T-helper 1 cell treated with Interleukin-12 subunit alpha and Interleukin-12 subunit beta and Interleukin-4 antibody, amounts not matched to agents 30 μg/mL and 1 μg/mL, for 36 hours (primary cell): ENCODE measurements around the gene SUN1.
"Not testable (repeated sequence)": the region's sequence is repeated elsewhere in the genome, so short reads cannot be mapped to it uniquely, and the experiment has no call there.

Source experiments
- H3K27ac Mint-ChIP-seq: one replicate; pipeline ENCODE4 v1.8.0; 2021; ENCODE audit warnings: mild to moderate bottlenecking, mixed read lengths
- H3K27me3 Mint-ChIP-seq: one replicate; pipeline ENCODE4 v1.8.0; 2021; ENCODE audit warnings: low read depth, mixed read lengths
- H3K36me3 Mint-ChIP-seq: one replicate; pipeline ENCODE4 v1.8.0; 2021; ENCODE audit warnings: low read depth, mixed read lengths
- H3K4me1 Mint-ChIP-seq: one replicate; pipeline ENCODE4 v1.8.0; 2021; ENCODE audit warnings: low read depth, mixed read lengths
- H3K4me3 Mint-ChIP-seq: one replicate; pipeline ENCODE4 v1.8.0; 2021; ENCODE audit warnings: mild to moderate bottlenecking, moderate library complexity, mixed read lengths
- H3K9me3 Mint-ChIP-seq: one replicate; pipeline ENCODE4 v1.8.0; 2021; ENCODE audit warnings: mixed read lengths

The SUN1 gene, protein sequence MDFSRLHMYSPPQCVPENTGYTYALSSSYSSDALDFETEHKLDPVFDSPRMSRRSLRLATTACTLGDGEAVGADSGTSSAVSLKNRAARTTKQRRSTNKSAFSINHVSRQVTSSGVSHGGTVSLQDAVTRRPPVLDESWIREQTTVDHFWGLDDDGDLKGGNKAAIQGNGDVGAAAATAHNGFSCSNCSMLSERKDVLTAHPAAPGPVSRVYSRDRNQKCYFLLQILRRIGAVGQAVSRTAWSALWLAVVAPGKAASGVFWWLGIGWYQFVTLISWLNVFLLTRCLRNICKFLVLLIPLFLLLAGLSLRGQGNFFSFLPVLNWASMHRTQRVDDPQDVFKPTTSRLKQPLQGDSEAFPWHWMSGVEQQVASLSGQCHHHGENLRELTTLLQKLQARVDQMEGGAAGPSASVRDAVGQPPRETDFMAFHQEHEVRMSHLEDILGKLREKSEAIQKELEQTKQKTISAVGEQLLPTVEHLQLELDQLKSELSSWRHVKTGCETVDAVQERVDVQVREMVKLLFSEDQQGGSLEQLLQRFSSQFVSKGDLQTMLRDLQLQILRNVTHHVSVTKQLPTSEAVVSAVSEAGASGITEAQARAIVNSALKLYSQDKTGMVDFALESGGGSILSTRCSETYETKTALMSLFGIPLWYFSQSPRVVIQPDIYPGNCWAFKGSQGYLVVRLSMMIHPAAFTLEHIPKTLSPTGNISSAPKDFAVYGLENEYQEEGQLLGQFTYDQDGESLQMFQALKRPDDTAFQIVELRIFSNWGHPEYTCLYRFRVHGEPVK

DNA sequence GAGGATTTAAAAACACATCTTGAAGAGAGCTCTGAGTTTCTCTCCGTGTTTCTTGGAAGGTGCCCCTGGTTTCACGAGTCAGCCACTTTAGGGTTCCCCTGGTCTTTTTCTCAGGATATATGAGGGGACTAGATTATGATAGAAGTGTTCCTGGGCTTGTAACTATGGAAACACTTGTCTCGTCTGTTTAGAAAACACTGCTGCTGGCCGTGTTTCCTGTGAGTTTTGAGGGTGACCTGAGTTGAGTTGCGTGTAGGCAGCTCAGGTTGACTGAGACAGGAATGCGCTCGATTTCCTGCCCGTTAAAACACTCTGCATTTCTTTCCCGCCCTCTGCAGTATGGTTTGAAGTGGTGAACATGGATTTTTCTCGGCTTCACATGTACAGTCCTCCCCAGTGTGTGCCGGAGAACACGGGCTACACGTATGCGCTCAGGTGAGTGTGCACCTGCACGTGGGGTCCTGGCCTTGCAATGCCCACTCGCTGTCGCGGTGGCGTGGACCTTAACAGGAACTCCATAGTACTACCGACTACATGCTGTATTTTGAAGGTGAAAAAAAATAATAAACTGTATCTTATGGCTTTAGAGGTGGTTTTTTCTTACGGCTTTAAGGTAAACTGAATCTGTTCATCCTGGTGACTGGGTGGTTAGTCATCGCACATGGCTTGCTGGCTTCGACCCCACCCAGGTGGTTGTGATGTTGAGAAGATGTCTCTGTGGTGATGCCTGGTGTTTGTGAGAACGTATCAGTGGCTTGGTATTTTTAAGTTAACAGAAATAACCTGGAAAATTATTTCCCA lies at the start of gene SUN1:
TSS of gene SUN1 (plus strand) at position 310 of the 801 bp plus-strand sequence. CDS start at position 359, 49 bp downstream.
- Mint-ChIP-seq H3K36me3 (peaks cover 8% of the 10 kb centered on the region), H3K4me3 (peak within 1 kb of the TSS; percentile 71), H3K27me3 (peaks cover 8% of the 10 kb centered on the region), H3K27ac (peak within 1 kb of the TSS; percentile 81), H3K9me3 (no peaks in the 10 kb centered on the region), H3K4me1 (peaks cover 27% of the 10 kb centered on the region)

DNA sequence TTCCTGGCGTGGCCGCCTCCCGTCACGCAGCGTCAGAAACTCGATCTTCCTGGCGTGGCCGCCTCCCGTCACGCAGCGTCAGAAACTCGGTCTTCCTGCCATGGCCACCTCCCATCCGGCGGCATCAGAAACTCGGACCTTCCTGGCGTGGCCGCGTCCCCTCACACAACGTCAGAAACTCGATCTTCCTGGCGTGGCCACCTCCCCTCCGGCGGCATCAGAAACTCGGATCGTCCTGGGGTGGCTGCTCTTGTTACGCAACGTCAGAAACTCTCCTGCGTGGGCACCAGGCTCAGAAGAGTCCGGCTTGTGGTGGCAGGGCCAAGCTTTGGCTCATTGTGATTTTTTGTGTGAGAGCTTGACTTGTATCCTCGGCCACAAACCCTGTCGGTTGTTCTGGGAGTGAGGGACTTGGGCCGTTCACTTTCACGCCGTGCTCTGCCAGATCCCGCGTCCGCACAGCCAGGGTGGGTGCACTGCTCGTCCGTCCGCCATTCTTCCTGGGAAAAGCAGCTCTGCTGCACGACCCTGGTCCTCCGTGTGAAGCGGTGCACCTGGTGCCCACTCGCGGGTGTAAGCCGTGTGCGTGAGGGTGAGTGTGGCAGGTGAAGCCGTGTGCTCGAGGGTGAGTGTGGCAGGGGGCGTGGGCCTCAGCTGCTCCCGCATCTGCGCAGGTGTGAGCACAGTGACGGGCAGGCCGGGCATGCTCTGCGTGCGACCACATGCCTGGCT lies 49.4 kb upstream of the SUN1 start:
- no peaks in the 10 kb centered on the region for H3K9me3 Mint-ChIP-seq
- H3K27ac Mint-ChIP-seq: no peak overlapping the region
- H3K27me3 Mint-ChIP-seq: no peaks in the 10 kb centered on the region
- H3K4me3 Mint-ChIP-seq: no peak overlapping the region
- peaks cover 7% of the 10 kb centered on the region for H3K36me3 Mint-ChIP-seq
- H3K4me1 Mint-ChIP-seq: peaks cover 3% of the 10 kb centered on the region

DNA sequence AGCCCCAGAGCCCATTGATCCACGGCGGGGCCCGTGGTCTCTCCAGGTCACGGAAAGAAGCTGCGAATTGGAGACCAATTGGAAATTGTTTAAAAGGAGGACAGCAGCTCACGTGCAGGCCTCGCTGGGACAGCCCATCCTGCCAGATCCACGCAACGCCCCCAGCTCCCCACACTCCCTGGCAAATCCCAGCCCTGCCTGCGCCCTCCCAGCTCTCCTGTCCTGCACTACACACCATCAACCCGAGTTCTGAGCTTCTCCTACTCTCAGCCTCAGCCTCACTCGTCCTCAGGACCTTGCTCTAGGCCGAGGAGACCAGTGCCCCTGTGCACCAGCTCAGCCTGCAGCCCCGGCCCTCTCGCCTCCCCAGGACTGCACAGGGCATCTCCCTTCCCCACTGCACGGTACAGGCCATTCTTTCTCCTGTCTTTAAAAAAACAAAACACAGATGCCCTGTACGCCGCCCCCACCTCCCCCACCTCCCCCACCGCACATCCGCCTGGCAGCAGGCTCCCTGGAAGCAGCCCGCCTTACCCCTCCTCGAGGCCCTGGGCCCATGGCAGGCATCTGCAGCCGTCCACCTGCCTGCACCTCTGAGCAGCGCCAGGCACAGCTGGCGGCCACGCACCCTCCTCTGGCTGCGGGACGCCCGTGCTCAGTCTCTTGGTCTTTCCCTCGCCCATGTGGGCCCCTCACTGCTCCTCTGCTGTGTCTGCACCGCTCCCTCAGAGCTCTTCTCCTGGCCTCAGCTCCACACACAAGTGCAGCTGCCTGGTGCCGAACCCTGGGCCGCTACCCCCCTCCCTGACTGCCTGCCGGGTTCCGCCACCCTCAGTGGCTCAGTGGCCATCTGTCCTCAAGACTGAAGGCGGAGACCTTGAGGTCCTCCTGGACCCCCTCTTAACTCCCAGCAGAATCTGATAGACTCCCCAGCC lies 48.5 kb upstream of the SUN1 start:
- H3K4me3 Mint-ChIP-seq: no peak overlapping the region
- H3K27ac Mint-ChIP-seq: no peak overlapping the region
- H3K9me3 Mint-ChIP-seq: peaks cover 3% of the 10 kb centered on the region

DNA sequence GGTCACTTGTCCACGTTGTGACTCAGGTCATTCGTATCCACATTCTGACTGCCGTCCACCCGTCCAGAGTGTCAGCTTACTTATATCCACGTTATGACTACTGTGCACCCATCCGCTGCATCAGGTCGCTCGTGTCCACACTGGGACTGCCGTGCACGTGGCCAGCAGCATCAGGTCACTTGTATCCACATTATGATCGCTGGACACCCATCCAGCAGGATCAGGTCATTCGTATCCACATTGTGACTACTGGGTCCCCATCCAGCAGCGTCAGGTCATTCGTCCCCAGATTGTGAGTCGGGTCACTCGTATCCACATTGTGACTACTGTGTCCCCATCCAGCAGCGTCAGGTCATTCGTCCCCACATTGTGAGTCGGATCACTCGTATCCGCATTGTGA lies 47.3 kb upstream of the SUN1 start:
- no peaks in the 10 kb centered on the region for H3K27me3 Mint-ChIP-seq
- peaks cover 8% of the 10 kb centered on the region for H3K9me3 Mint-ChIP-seq
- H3K36me3 Mint-ChIP-seq: peaks cover 15% of the 10 kb centered on the region
- H3K27ac Mint-ChIP-seq: no peak overlapping the region
- H3K4me3 Mint-ChIP-seq: no peak overlapping the region
- H3K4me1 Mint-ChIP-seq: peaks cover 3% of the 10 kb centered on the region

More for the DNA sequence above, 48.5 kb upstream of the SUN1 start:
- no peaks in the 10 kb centered on the region for H3K27me3 Mint-ChIP-seq
- peaks cover 10% of the 10 kb centered on the region for H3K36me3 Mint-ChIP-seq
- H3K4me1 Mint-ChIP-seq: peaks cover 3% of the 10 kb centered on the region

DNA sequence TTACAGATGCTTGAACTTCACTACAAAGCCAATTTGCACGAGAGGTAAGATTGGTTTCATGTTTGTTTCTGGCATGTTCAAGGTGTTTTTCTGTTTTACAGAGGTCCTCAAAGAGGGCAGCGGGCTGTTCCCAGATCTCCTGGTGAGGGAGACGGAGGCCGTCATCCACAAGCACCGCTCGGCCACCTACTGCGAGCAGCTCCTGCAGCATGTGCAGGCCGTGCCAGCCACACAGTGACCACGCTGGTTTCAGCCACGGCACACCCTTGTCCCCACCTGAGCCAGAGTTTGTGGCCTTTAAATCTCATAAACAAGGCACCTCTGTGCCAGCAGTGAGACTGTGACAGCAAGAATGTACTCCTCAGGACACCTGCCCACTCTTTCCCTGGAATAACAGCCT lies 46.9 kb upstream of the SUN1 start:
- Mint-ChIP-seq H3K27ac (no peak overlapping the region), H3K9me3 (peaks cover 8% of the 10 kb centered on the region), H3K4me3 (no peak overlapping the region), H3K27me3 (no peaks in the 10 kb centered on the region), H3K36me3 (peaks cover 15% of the 10 kb centered on the region), H3K4me1 (peaks cover 3% of the 10 kb centered on the region)

DNA sequence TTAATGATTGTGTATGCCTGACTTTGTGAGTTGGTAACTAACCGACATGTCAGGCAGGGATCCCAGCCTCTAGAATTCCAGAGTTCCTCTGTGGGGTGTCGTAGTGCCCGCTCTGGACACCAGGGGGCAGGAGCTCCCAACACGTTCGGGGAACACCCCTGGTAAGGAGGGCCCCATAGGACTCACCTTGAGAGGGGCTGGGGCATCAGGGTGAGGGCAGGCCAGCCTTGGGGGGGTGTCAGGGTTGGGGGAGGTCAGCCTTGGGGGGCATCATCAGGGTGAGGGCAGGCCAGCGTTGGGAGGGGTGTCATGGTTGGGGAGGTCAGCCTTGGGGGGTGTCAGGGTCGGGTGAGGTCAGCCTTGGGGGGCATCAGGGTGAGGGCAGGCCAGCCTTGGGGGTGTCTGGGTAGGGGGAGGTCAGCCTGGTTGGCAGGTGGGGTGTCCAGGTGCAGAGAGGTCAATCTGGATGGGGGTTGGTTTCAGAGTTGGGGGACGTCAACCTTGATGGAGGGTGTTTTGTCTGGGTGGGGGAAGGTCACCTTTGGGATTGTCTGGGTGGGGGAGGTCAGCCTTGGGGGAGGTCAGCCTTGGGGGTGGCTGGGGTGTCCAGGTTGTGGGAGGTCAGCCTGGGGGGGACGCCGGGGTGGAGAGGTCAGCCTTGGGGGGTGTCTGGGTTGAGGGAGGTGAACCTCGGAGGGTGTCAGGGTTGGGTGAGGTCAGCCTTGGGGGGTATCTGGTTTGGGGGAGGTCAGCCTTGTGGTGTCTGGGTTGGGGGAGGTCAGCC lies 45.6 kb upstream of the SUN1 start:
- Mint-ChIP-seq H3K4me1 (peaks cover 3% of the 10 kb centered on the region), H3K36me3 (peaks cover 11% of the 10 kb centered on the region), H3K9me3 (peaks cover 8% of the 10 kb centered on the region), H3K27me3 (no peaks in the 10 kb centered on the region), H3K27ac (no peak overlapping the region), H3K4me3 (no peak overlapping the region)

DNA sequence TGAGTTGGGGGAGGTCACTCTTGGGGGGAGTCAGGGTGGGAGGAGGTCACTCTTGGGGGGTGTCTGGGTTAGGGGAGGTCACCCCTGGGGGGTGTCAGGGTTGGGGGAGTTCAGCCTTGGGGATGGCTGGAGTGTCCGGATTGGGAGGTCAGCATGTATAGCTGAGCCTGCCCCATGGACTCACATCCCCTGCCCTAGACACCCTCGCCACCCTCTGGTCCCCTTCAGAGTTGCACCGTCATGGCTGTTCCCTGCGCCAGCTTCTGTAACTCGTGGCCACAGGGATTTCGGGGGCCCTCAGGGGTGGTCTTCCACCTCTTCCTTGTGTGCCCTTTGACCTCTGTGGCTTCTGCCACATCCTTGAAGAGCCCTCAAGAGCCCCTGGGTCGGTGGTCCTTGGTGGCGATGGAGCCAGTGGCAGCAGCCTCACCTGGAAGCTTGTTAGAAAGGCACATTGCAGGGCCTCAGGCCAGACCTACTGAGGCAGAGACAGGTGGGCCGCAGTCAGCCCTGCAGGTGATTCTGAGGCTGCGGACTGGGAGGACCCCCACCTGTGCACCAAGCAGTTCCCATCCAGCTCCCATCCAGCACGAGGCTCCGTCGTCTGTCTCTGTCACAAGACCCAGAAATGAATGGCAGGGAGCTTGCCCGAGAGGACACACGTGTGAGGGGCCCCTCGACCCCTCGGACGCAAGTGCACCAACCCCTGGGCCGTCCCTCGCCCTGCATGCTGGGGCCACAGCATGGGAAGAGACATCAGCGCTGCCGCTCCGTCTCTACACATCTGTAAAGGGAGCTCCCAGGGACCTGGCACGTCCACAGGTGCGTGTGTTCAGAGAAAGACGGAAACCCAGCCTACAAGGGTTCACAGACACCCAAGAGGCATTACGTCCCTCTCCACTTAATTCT lies 44.7 kb upstream of the SUN1 start:
- peaks cover 8% of the 10 kb centered on the region for H3K9me3 Mint-ChIP-seq
- peaks cover 3% of the 10 kb centered on the region for H3K4me1 Mint-ChIP-seq
- H3K27me3 Mint-ChIP-seq: no peaks in the 10 kb centered on the region

DNA sequence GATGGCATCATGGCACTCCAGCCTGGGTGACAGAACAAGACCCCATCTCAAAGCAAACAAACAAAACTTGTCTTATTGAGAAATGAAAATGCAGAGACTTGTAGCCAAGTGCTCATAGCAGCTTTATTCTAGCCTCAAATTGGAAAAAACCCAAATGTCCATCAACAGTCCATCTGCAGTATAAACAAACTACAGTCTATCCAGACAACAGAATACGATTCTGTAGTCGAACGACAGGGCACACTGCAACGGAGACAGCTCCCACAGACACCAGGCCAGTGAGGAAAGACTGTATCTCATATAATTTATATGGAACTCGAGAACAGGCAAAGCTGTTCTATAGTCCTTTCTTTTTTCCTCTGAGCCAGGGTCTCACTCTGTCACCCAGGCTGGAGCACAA lies 40.8 kb upstream of the SUN1 start:
- Mint-ChIP-seq H3K36me3 (peaks cover 8% of the 10 kb centered on the region), H3K27me3 (no peaks in the 10 kb centered on the region), H3K4me3 (no peak overlapping the region), H3K27ac (no peak overlapping the region), H3K9me3 (peaks cover 8% of the 10 kb centered on the region), H3K4me1 (no peaks in the 10 kb centered on the region)

More for the DNA sequence above, 44.7 kb upstream of the SUN1 start:
- Mint-ChIP-seq H3K36me3 (peaks cover 11% of the 10 kb centered on the region), H3K4me3 (no peak overlapping the region), H3K27ac (no peak overlapping the region)

DNA sequence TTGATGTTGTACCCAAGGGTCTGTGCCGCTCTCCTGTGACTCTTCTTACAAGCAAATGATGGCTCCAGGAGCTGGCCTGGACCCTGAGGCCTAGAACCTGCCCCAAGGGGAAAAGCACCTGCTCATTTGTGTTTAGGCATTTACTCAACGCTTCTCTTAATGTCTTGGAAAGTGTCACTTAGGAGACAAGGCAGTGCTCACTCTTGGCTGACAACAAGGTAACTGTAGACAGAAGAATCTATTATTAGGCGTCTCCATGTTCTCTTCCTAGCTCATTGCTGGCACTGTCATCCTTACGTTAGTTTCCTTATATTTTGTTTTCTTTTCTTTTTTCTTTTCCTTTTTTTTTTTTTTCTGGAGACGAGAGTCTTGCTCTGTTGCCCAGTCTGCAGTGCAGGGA lies 38.1 kb upstream of the SUN1 start:
- no peaks in the 10 kb centered on the region for H3K27me3 Mint-ChIP-seq
- H3K9me3 Mint-ChIP-seq: peaks cover 3% of the 10 kb centered on the region
- no peaks in the 10 kb centered on the region for H3K4me1 Mint-ChIP-seq
- H3K36me3 Mint-ChIP-seq: peaks cover 3% of the 10 kb centered on the region
- H3K4me3 Mint-ChIP-seq: no peak overlapping the region
- H3K27ac Mint-ChIP-seq: no peak overlapping the region

DNA sequence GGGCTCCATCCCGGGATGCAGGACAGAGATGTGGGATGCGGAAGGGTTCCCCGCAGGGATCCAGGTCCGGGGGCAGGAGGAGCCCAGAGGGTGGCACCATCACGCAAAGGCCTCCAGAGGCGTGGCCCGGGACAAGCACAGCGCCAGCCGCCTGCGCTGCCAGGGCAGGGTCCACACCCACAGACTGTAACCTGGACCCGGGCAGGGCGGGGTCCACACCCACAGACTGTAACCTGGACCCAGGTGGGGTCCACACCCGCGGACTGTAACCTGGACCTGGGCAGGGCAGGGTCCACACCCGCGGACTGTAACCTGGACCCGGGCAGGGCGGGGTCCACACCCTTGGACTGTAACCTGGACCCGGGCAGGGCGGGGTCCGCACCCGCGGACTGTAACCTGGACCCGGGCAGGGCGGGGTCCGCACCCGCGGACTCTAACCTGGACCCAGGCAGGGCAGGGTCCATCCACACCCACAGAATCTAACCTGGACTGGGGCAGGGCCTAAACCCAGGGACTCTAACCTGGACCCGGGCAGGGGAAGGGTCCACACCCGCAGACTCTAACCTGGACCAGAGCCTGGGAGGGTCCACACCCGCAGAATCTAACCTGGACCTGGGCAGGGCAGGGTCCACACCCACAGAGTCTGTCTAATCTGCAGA lies 37.5 kb upstream of the SUN1 start:
- Mint-ChIP-seq H3K4me1 (no peaks in the 10 kb centered on the region), H3K4me3 (no peak overlapping the region), H3K36me3 (no peaks in the 10 kb centered on the region), H3K27me3 (no peaks in the 10 kb centered on the region), H3K27ac (no peak overlapping the region), H3K9me3 (no peaks in the 10 kb centered on the region)

DNA sequence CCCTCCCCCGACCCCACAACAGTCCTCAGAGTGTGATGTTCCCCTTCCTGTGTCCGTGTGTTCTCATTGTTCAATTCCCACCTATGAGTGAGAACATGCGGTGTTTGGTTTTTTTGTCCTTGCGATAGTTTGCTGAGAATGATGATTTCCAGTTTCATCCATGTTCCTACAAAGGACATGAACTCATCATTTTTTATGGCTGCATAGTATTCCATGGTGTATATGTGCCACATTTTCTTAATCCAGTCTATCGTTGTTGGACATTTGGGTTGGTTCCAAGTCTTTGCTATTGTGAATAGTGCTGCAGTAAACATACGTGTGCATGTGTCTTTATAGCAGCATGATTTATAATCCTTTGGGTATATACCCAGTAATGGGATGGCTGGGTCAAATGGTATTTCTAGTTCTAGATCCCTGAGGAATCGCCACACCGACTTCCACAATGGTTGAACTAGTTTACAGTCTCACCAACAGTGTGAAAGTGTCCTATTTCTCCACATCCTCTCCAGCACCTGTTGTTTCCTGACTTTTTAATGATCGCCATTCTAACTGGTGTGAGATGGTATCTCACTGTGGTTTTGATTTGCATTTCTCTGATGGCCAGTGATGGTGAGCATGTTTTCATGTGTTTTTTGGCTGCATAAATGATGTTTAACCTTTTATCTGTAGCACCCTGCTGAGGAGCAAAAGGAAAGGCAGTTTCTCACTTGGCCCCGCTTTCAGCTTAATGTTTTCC lies 35.7 kb upstream of the SUN1 start:
- H3K27ac Mint-ChIP-seq, H3K27me3 Mint-ChIP-seq, H3K4me1 Mint-ChIP-seq, H3K36me3 Mint-ChIP-seq, H3K4me3 Mint-ChIP-seq, H3K9me3 Mint-ChIP-seq: not testable (repeated sequence)
